ENCODE data around the gene C4A.
"Not testable (repeated sequence)": the region's sequence is repeated elsewhere in the genome, so short reads cannot be mapped to it uniquely, and the experiment has no call there.

Gene C4A

DNA sequence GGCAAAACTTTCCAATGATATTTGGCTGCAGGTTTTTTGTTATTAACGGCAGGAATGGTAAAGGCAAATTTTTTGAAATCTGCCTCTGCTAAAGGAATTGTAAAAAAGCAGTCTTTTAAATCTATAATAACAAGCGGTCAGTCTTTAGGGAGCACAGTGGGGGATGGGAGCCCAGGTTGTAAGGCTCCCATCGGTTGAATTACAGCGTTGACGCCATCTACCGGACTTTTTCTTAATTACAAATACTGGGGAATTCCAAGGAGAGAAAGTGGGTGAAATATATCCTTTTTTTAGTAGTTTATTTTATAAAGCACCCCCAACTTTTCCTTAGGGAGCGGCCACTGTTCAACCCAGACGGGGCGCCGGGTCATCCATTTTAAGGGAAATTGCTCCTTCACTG is 7.5 kb downstream of the C4A start:
- DNase-seq = not testable (repeated sequence)

GRCh38 chr6:31994421-31994820 is 12.6 kb downstream of the C4A start:
- DNase-seq = not testable (repeated sequence)

DNA sequence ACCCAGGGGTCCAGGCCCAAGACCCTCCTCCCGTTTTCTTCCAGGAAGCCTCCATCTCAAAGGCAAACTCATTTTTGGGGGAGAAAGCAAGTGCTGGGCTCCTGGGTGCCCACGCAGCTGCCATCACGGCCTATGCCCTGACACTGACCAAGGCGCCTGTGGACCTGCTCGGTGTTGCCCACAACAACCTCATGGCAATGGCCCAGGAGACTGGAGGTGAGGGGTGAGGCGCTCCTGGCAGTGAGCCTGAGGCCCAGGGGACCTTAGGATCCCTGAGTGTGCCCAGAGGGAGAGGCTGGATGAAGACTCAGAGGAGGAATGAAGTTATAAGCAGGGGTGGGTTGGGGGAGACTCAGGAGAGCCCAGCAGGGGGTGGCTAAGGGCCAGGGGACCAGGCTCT is 14.5 kb downstream of the C4A start:
- DNase-seq = not testable (repeated sequence)

DNA sequence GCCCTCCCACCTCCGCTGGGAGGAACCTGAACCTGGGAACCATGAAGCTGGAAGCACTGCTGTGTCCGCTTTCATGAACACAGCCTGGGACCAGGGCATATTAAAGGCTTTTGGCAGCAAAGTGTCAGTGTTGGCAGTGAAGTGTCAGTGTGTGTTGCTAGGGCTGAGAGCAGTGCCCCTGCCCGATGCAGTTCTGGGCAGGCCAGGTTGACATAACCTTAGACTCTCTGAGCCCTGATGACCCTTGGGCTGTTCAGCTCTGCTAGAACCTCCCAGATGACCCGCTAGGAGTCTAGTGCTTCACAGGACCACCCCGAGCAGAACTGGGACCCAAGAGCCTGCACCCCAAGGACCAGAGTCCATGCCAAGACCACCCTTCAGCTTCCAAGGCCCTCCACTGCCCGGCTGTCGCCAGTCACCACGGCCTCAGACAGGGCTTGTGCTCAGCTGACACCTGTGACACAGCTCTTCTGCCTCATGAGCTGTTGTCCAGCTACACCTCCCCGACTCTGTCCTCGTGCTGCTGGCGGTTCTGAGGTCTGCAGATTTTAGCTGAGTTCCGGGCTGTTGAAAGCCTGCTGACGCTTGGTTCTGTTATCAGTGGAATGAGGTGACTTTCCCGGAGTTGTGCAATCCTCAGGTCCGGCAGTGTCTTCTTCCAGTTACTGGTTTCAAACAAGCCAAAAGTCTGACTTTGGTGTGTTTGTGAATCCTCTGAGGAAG is 20.9 kb downstream of the C4A start:
- DNase-seq = not testable (repeated sequence)

DNA sequence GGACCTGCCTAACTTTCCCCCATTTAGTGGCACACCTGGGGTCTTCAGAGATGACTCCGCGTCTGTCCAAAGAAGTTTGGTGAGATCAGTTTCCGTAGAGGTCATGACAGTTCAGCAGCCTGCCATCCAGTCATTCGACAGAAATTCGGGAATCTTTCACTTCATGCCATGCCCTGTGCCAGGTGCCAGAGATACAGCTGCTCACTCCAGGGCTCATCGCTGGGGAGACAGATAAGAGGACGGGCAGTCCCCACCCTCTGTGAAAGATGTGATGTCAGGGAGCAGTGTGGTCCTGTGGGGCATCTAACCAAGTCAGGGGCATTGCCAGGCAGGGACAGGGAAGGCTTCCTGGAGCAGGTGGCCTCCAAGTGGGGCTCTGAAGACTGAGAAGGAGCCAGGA is 21.4 kb downstream of the C4A start:
- DNase-seq = not testable (repeated sequence)

DNA sequence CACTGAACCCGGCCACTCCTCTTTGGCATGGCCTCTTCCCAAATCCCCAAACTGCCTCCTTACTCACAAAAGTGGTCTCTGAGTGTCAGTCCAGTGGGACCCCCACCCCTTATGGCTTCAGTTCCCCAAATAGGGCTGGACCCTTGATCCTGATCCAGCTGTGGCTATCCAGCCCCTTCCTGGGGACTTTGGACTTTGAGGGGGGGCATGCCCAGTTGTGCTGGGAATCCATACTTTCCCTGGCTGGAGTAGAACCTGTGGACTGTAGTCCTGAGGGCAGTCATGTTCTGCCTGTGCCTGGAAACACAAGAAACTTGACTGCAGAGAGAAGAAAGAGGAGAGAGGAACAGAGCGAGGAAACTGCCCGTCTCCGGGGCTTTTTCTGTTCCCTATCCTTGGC is 22.5 kb downstream of the C4A start:
- DNase-seq = not testable (repeated sequence)

GRCh38 chr6:32004864-32005537 is 23.1 kb downstream of the C4A start:
- DNase-seq = not testable (repeated sequence)

DNA sequence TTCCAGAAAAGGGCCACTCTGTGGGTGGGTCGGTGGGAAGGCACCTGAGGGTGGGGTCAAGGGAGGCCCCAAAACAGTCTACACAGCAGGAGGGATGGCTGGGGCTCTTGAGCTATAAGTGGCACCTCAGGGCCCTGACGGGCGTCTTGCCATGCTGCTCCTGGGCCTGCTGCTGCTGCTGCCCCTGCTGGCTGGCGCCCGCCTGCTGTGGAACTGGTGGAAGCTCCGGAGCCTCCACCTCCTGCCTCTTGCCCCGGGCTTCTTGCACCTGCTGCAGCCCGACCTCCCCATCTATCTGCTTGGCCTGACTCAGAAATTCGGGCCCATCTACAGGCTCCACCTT is 23.7 kb downstream of the C4A start:
- DNase-seq = not testable (repeated sequence)

- DNase-seq = not testable (repeated sequence)
Measured at GRCh38 chr6:32005991-32006529, 24.2 kb downstream of the C4A start.

DNA sequence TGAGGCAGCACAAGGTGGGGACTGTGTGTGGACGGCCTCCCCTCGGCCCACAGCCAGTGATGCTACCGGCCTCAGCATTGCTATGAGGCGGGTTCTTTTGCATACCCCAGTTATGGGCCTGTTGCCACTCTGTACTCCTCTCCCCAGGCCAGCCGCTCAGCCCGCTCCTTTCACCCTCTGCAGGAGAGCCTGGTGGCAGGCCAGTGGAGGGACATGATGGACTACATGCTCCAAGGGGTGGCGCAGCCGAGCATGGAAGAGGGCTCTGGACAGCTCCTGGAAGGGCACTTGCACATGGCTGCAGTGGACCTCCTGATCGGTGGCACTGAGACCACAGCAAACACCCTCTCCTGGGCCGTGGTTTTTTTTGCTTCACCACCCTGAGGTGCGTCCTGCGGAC is 25.2 kb downstream of the C4A start:
- DNase-seq = not testable (repeated sequence)

DNA sequence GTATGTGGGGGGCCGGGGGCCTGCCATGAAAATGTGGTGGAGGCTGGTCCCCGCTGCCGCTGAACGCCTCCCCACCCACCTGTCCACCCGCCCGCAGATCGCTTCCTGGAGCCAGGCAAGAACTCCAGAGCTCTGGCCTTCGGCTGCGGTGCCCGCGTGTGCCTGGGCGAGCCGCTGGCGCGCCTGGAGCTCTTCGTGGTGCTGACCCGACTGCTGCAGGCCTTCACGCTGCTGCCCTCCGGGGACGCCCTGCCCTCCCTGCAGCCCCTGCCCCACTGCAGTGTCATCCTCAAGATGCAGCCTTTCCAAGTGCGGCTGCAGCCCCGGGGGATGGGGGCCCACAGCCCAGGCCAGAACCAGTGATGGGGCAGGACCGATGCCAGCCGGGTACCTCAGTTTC is 26.2 kb downstream of the C4A start:
- not testable (repeated sequence) for DNase-seq

DNA sequence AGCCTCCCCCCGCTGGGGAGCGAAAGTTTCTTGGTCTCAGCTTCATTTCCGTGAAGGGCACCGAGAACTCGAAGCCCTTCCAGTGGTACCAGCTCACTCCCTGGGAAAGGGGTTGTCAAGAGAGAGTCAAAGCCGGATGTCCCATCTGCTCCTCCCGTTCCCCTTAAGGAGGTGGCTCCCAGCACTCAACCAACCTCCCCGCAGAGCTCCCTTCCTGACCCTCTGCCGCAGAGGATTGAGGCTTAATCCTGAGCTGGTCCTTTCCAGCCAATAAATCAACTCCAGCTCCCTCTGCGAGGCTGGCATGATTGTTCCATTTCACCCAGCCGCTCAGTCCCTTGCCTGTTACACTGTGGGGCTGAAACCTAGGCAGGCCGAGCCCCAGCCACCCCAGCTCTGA is 26.8 kb downstream of the C4A start:
- not testable (repeated sequence) for DNase-seq

- DNase-seq = not testable (repeated sequence)
Measured at GRCh38 chr6:32009537-32009936, 27.7 kb downstream of the C4A start.

GRCh38 chr6:32010856-32011530 is 29.1 kb downstream of the C4A start:
- DNase-seq = not testable (repeated sequence)

- DNase-seq = not testable (repeated sequence)
Measured at GRCh38 chr6:32012941-32013617, 31.2 kb downstream of the C4A start.

DNA sequence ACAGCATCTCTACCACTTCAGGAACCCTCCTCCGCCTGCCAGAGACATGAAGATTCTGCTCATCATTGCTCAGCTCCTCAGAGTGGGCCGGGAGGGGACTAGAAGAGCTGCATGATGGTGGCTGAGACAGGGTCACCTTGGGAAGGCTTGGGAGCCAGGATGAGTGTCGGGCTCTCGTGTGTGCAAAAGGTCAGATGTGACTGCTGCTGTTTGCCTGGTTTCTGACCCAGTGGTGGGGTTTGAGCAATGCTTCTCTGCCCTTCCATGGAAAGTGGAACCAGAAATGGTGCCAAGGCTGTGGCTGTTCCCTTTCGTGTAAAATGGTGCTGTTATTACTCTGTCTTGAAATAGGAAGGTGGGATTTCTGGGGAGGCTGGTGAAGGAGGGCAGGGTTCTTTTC is 31.9 kb downstream of the C4A start:
- DNase-seq = not testable (repeated sequence)

- not testable (repeated sequence) for DNase-seq
Measured at GRCh38 chr6:32014547-32014946, 32.7 kb downstream of the C4A start, which contains the start of gene C4B. C4B (plus strand) TSS chr6:32014795; CDS start chr6:32014846, 51 bp downstream.

- not testable (repeated sequence) for DNase-seq
Measured at GRCh38 chr6:32022100-32022499, 40.2 kb downstream of the C4A start.

- DNase-seq = not testable (repeated sequence)
Measured at GRCh38 chr6:32028631-32029030, 46.8 kb downstream of the C4A start.

GRCh38 chr6:32029553-32029952 is 47.7 kb downstream of the C4A start:
- DNase-seq = not testable (repeated sequence)

- DNase-seq = not testable (repeated sequence)
Measured at GRCh38 chr6:32035283-32036013, 53.6 kb downstream of the C4A start.

- not testable (repeated sequence) for DNase-seq
Measured at GRCh38 chr6:32037136-32037535, 55.3 kb downstream of the C4A start.

Measured in femur (tissue), 1 donor.